WTC11 (cell line): Measurements from ENCODE around the gene PRDM5. TPM values are rescaled to one million over a fixed set of nuclear protein-coding genes. Genes with fewer than 3 reads are reported as not detected.

Source experiments
- ATAC-seq: fragments of 200-7000 bp; cut with Tn5 transposase; 2 replicates; pipeline ENCODE4 v1.10.0; 2021; ENCODE audit warnings: mild to moderate bottlenecking, moderate library complexity
- CTCF ChIA-PET: fragments of 300-600 bp; sonication (Branson Sonifier 250); formaldehyde crosslinking; loops from one replicate; lab custom pipeline; 2021; ENCODE audit warnings: antibody characterized with exemption; lab: Charles Lee
- POLR2A ChIA-PET: fragments of 350-600 bp; sonication (Branson Sonifier 250); formaldehyde crosslinking; loops from one replicate; lab custom pipeline; 2021; ENCODE audit warnings: antibody characterized with exemption; lab: Charles Lee
- DNase-seq: peaks from one replicate; pipeline ENCODE4 v3.0.0; 2021; ENCODE audit warnings: low spot score
- H3K27ac Mint-ChIP-seq: 2 replicates; pipeline ENCODE4 v1.8.0; 2021; ENCODE audit warnings: mixed read lengths
- H3K27me3 Mint-ChIP-seq: 2 replicates; pipeline ENCODE4 v1.8.0; 2021; ENCODE audit warnings: low read depth, mild to moderate bottlenecking, moderate library complexity, mixed read lengths
- H3K36me3 Mint-ChIP-seq: 2 replicates; pipeline ENCODE4 v1.8.0; 2021; ENCODE audit warnings: mixed read lengths
- H3K4me1 Mint-ChIP-seq: 2 replicates; pipeline ENCODE4 v1.8.0; 2022; ENCODE audit warnings: mixed read lengths
- H3K4me3 Mint-ChIP-seq: 2 replicates; pipeline ENCODE4 v1.8.0; 2021; ENCODE audit warnings: mild to moderate bottlenecking, moderate library complexity, mixed read lengths
- H3K9me3 Mint-ChIP-seq: 2 replicates; pipeline ENCODE4 v1.8.0; 2021; ENCODE audit warnings: mixed read lengths
- ATF6 ChIP-seq: sonication (generic); formaldehyde crosslinking; IDR thresholded peaks from 2 replicates; pipeline ENCODE4 v1.8.1; 2023; ENCODE audit warnings: mild to moderate bottlenecking, missing genetic modification reagents
- CTCF ChIP-seq: fragments of 200-600 bp; IDR thresholded peaks from 2 replicates; pipeline ENCODE4 v1.8.0; 2022; ENCODE audit warnings: antibody characterized with exemption
- E2F1 ChIP-seq: sonication (generic); formaldehyde crosslinking; IDR thresholded peaks from 2 replicates; pipeline ENCODE4 v1.8.0; 2022; ENCODE audit warnings: mild to moderate bottlenecking, missing genetic modification reagents
- FOXP1 ChIP-seq: sonication (generic); formaldehyde crosslinking; IDR thresholded peaks from 2 replicates; pipeline ENCODE4 v1.8.0; 2022; ENCODE audit warnings: missing genetic modification reagents, mild to moderate bottlenecking, moderate library complexity, borderline replicate concordance
- IRF2 ChIP-seq: sonication (generic); formaldehyde crosslinking; IDR thresholded peaks from 2 replicates; pipeline ENCODE4 v1.8.0; 2022; ENCODE audit warnings: low read depth, missing genetic modification reagents, borderline replicate concordance
- JUN ChIP-seq: sonication (generic); formaldehyde crosslinking; IDR thresholded peaks from 2 replicates; pipeline ENCODE4 v1.8.0; 2023; ENCODE audit warnings: mild to moderate bottlenecking, missing genetic modification reagents
- NFATC4 ChIP-seq: fragments of 250-450 bp; sonication (Bioruptor Pico); IDR thresholded peaks from 2 replicates; pipeline ENCODE4 v1.9.0; 2021; ENCODE audit warnings: mild to moderate bottlenecking
- PREB ChIP-seq: sonication (generic); formaldehyde crosslinking; IDR thresholded peaks from 2 replicates; pipeline ENCODE4 v1.8.1; 2022; ENCODE audit warnings: mild to moderate bottlenecking, missing genetic modification reagents, moderate library complexity, borderline replicate concordance
- ZNF138 ChIP-seq: sonication (generic); formaldehyde crosslinking; conservative IDR thresholded peaks from 2 replicates; pipeline ENCODE4 v1.8.1; 2022; ENCODE audit warnings: mild to moderate bottlenecking, moderate library complexity, missing genetic modification reagents
- ZNF416 ChIP-seq: fragments of 250-450 bp; sonication (Bioruptor Pico); IDR thresholded peaks from 2 replicates; pipeline ENCODE4 v1.9.0; 2021; ENCODE audit warnings: mild to moderate bottlenecking, inconsistent platforms
- ZNF423 ChIP-seq: fragments of 250-450 bp; sonication (Bioruptor Pico); IDR thresholded peaks from 2 replicates; pipeline ENCODE4 v2.1.2; 2022; ENCODE audit warnings: mild to moderate bottlenecking, moderate library complexity
- total RNA-seq: library from RNA; stranded (reverse); gene quantifications from 3 replicates; pipeline ENCODE4 v1.2.3, GENCODE V29; 2021
- TF ChIP-seq, protein P1 (sequence below): fragments of 250-450 bp; sonication (Bioruptor Pico); IDR thresholded peaks from 2 replicates; pipeline ENCODE4 v1.9.0; 2021; ENCODE audit warnings: mild to moderate bottlenecking
- TF ChIP-seq, protein P2 (sequence below): sonication (generic); formaldehyde crosslinking; IDR thresholded peaks from 2 replicates; pipeline ENCODE4 v1.8.0; 2023; ENCODE audit warnings: missing genetic modification reagents, mild to moderate bottlenecking, borderline replicate concordance

The PRDM5 gene
- total RNA-seq, 1 experiment from 2014 or later = 47.0 TPM

GRCh38 chr4:120798570-120798969, 124.0 kb downstream of the PRDM5 start:
- TF ChIP-seq ATF6 (CRISPR knock-in tag) = no peak
- TF ChIP-seq FOXP1 (CRISPR knock-in tag) = no peak
- TF ChIP-seq IRF2 (CRISPR knock-in tag) = no peak
- POLR2A ChIA-PET = no interaction called here
- Mint-ChIP-seq H3K4me1 (no peaks in the 10 kb centered on the region), H3K36me3 (peaks cover 13% of the 10 kb centered on the region), H3K4me3 (no peak overlapping the region), H3K27ac (no peak overlapping the region), H3K27me3 (no peaks in the 10 kb centered on the region), H3K9me3 (peaks cover 4% of the 10 kb centered on the region)
- CTCF ChIA-PET = no interaction called here
- ATAC-seq = no peak
- no peak for DNase-seq

DNA sequence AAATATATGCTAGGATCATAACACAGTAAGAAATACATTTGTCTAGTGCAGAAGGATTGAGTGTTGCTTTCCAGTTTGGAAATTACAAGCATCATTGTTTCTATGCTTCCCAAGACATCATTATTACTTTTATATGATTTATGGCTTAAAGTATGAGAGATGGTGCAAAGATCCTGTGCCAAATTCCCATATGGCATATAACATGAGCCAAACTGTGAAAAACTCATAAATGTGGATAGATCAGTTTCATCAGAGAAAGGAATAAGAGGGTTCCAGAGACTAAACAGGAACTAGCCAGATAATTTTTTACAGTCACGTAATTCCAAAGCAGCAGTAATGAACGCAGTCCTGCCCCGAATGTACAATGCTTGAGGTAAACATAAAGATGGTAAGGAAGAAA, 126.3 kb downstream of the PRDM5 start:
- Mint-ChIP-seq H3K4me3 (no peak overlapping the region), H3K9me3 (peaks cover 11% of the 10 kb centered on the region), H3K27me3 (no peaks in the 10 kb centered on the region), H3K36me3 (peaks cover 21% of the 10 kb centered on the region), H3K27ac (no peak overlapping the region), H3K4me1 (no peaks in the 10 kb centered on the region)
- POLR2A ChIA-PET = no interaction called here
- no peak for ATAC-seq
- TF ChIP-seq ZNF416 (CRISPR knock-in tag) = no peak
- no peak for TF ChIP-seq E2F1 (CRISPR knock-in tag)
- no peak for TF ChIP-seq ZNF423 (CRISPR knock-in tag)
- TF ChIP-seq, protein P1, sequence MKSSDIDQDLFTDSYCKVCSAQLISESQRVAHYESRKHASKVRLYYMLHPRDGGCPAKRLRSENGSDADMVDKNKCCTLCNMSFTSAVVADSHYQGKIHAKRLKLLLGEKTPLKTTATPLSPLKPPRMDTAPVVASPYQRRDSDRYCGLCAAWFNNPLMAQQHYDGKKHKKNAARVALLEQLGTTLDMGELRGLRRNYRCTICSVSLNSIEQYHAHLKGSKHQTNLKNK (CRISPR knock-in tag) = no peak
- no peak for TF ChIP-seq JUN (CRISPR knock-in tag)
- CTCF ChIA-PET = no interaction called here
- DNase-seq = no peak

DNA sequence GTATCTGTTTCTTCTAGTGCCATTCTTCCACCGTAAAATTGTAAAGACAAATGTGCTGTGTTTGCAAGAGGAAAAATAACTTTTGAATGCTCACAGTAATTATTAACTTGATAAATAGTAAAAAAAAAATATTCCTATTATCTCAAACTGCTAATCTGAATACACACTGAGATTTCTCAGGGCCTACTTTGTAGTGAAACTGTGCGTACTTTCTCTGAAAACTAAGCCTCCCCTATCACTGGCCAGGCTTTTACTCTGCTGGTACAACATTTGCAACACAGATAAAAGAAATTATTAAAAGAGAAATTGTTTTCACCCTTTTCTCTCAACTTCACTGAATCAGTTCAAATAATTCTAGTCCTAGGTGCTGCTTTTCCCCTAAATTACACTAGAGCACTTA, 137.3 kb downstream of the PRDM5 start:
- H3K27ac Mint-ChIP-seq = no peak overlapping the region
- H3K36me3 Mint-ChIP-seq = peaks cover 6% of the 10 kb centered on the region
- H3K27me3 Mint-ChIP-seq = no peaks in the 10 kb centered on the region
- H3K4me1 Mint-ChIP-seq = peaks cover 18% of the 10 kb centered on the region
- no peak overlapping the region for H3K4me3 Mint-ChIP-seq
- no peak for DNase-seq
- no peak for ATAC-seq
- ChIA-PET CTCF (interaction anchor here (0.5 kb wide), 1 partner anchor 193 kb away, joined by 3 read pairs; no protein-coding TSS in a partner anchor), POLR2A (no interaction called here)
- TF ChIP-seq FOXP1 (CRISPR knock-in tag) (no peak), PREB (CRISPR knock-in tag) (no peak), CTCF (no peak), ZNF138 (no peak), NFATC4 (CRISPR knock-in tag) (no peak)
- TF ChIP-seq, protein P1 (CRISPR knock-in tag) = no peak
- TF ChIP-seq, protein P2, sequence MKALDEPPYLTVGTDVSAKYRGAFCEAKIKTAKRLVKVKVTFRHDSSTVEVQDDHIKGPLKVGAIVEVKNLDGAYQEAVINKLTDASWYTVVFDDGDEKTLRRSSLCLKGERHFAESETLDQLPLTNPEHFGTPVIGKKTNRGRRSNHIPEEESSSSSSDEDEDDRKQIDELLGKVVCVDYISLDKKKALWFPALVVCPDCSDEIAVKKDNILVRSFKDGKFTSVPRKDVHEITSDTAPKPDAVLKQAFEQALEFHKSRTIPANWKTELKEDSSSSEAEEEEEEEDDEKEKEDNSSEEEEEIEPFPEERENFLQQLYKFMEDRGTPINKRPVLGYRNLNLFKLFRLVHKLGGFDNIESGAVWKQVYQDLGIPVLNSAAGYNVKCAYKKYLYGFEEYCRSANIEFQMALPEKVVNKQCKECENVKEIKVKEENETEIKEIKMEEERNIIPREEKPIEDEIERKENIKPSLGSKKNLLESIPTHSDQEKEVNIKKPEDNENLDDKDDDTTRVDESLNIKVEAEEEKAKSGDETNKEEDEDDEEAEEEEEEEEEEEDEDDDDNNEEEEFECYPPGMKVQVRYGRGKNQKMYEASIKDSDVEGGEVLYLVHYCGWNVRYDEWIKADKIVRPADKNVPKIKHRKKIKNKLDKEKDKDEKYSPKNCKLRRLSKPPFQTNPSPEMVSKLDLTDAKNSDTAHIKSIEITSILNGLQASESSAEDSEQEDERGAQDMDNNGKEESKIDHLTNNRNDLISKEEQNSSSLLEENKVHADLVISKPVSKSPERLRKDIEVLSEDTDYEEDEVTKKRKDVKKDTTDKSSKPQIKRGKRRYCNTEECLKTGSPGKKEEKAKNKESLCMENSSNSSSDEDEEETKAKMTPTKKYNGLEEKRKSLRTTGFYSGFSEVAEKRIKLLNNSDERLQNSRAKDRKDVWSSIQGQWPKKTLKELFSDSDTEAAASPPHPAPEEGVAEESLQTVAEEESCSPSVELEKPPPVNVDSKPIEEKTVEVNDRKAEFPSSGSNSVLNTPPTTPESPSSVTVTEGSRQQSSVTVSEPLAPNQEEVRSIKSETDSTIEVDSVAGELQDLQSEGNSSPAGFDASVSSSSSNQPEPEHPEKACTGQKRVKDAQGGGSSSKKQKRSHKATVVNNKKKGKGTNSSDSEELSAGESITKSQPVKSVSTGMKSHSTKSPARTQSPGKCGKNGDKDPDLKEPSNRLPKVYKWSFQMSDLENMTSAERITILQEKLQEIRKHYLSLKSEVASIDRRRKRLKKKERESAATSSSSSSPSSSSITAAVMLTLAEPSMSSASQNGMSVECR = no peak
- H3K9me3 Mint-ChIP-seq = no peaks in the 10 kb centered on the region
